Amniotic stem cell (primary cell): Measurements from ENCODE around the gene PRKCE.
"Not testable (repeated sequence)": the region's sequence is repeated elsewhere in the genome, so short reads cannot be mapped to it uniquely, and the experiment has no call there.

ENCODE experiments used
- DNase-seq: peaks from one replicate; lab custom pipeline; 2025; lab: John Stamatoyannopoulos, UW

Gene PRKCE

DNA sequence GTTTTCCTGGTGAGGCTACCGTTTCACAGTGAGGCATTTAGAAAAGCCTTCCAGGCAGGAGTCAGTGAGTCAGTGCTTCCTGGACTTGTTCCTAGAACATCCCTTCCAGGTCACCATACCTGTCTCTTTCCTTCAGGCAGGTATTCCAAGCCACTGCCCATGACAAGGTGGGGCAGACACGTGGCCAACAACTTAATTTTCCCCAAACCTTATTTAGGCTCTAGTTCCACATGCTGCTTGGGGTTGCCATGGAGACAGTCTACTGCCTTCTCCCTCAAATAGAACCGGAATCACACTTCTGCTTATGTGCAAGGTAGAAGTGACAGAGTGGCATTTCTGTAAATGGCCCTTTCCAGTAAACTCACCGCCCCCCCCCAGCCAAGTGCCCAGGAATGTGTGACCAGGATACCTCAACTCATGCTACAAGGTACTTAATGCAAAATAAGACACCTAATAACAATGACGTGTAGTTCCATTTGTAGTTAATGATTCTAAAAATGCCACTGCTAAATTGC is 258.3 kb downstream of the PRKCE start:
- no peak for DNase-seq

DNA sequence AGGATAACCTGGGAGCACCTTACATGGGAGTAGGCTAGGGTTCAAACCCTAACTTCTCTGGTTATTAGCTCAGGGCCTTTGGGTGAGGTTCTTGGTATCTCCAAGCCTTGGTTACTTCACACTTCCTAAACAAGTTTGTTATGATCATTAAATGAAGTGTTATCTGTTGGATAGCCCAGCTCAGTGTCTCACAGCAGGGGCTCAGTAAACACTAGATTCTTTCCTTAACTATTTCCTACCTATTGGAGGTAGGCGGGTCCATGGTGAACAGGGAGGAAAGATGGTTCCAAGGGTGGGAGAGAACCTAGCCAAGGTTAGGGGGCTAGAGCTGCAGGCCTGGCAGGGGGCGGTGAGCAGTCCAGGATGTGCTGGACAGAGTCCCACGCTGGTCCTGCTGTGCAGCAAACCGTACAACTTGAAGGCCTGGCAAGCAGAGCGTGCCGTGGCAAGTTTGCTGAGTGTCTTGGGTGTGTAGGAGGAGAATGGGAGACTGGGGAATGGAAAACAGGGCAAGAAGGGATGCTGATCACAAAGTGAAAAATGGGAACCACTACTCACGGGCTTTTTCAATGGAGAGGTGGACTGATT is 259.1 kb downstream of the PRKCE start:
- DNase-seq: no peak

DNA sequence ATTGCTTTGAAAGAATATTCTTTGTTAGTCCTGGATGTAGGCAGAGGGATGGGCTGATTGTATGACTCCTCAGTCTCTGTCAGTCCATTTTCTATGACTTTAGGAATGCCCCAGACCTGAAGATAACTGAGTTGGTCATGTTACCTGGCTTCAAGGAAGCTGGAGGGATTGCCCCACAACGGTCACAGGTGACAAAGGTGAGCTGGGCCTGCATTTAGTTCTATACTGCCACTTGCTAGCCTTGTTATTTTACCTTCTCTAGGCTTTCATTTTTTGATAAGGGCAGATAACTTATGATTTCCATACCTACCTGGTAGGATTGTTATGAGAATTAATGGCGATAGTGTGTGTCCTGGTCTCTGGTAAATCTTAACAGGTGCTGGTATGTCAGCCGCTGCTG is 260.1 kb downstream of the PRKCE start:
- DNase-seq: no peak

DNA sequence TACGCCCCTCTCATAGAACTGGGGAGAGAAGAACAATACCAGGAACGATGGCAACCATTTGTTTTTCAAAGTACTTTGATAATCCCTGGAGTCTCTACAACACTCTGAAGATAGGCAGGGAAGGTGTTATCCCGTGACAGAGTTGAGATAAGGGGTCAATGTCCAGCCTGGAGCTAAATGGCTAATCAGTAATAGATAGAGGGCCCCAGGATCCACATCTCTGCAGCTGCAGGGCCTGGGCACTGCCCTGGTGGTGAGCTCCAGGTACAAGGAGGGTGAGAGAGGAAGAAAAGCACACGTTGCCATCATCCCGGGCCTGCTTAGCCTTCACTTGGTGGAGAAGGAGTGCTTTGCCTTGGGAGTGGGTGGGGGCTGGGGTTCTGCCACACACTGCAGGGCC is 260.6 kb downstream of the PRKCE start:
- no peak for DNase-seq

DNA sequence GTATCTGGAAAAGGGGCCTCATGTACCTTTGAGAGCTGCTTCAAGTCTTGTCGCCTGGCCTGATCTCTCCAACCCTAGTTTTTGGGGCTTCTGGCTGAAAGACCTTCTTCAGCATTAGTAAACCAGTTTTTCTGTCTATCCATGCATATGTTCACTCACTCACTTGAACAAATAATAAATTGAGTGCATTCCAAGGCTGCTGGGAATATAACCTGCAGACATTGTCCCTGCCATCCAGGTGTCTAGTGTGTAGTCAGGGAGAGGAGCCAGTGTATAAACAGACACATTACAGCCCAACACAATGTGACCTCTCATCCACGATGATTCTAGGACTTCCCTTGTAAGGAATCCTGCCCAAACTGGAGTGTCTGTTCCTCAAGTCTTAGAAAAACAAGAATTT is 262.1 kb downstream of the PRKCE start:
- DNase-seq: no peak

DNA sequence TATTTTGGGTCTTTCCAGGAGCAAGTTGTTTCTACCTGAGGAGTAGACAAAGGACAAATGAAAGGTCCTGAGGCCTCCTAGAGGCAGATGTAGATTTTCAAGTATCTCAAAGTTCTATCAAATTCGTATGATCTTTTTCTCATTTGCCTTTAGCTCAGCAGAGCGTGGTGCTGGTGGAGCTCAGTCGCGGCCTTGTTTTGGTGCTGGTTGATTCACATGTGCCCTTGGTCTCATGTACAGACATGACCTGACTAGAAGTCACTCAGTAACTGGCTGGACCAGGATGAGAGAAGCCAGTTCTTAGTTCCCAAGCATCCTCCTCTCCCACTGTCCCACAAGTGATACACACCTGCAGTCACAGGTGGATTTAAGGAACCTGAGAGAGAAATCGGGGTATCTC is 264.0 kb downstream of the PRKCE start:
- DNase-seq: no peak

DNA sequence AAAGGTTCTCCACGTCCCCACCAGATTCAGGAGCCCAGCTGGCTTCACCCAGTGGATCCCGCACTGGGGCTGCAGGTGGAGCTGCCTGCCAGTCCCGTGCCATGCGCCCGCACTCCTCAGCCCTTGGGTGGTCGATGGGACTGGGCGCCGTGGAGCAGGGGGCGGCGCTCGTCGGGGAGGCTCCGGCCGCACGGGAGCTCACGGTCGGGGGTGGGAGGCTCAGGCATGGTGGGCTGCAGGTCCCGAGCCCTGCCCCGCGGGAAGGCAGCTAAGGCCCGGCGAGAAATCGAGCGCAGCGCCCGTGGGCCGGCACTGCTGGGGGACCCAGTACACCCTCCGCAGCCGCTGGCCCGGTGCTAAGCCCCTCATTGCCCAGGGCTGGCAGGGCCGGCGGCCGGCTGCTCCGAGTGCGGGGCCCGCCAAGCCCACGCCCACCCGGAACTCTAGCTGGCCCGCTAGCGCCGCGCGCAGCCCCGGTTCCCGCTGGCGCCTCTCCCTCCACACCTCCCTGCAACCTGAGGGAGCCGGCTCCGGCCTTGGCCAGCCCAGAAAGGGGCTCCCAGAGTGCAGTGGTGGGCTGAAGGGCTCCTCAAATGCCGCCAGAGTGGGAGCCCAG is 266.2 kb downstream of the PRKCE start:
- DNase-seq: not testable (repeated sequence)

DNA sequence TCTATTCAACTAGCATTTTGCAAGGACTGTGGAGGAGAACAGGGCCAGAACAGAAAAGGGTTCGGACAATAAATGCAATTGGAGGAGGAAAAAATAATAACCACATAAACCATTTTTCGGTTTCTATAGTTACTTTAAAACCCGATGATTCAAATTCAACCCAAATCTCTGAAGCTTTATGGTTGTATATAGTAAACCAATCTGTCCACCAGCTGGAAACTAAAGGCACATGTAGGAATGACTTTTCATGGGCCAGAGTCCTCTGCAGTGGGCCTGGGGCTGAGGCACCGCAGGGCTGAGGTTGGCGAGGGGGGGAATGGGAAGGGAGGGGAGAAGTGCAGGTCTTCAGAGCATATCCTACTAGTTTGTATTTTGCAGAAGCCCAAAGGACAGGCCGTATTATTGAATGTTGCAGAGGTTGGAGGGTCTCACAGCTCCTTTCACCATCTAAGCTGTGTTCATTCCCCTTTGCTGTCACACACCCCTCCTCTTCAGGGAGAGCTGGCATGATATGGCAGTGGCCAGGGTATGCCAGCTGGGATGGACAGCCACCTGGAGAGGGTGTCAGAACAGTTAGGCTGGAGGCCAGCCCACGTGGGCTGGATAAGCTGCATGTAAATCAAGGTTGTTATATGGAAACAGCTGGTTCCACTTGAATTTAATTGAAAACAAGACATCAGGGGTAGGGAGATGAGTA is 267.1 kb downstream of the PRKCE start:
- no peak for DNase-seq

DNA sequence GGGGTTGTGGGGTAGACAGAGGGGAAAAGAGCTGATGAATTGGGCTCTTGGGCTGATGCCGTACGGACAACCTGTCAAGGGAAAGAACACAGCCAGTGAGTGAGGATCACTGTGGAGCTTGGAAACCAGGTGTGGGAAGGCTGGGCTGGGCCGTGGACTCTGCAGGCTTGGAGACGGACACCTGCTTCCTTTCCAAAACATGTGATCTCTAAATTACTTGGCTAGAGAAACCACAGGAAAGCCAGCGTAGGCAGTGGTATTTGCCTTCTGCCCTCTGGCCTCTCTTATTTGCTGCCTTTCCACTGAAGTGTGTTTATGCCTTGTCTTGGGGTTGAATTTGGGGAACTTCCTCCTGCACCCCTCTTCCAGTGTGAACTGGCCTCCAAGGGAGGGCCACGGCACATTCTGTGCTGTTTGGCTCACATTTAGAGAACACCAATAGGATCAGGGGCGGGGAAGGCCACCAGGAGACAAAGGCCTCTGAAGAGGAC is 267.7 kb downstream of the PRKCE start:
- no peak for DNase-seq

DNA sequence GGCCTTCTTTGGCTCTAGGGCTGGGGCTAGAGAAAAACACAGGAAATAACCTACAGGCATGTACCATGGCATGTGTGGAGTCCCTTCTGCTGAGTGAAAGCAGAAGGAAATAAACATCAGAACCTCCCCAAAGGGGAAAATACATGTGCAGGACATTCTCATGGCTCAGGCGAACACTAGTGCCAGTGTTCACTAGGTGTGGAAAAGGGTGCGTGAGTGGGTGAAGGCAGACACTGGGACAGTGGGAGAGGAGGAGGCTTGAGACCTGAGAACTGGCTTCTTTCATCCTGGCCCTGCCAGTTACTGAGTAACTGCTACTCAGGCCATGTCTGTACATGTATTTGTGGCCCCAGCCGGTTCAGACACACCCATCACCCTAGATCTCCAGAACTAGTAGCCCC is 268.2 kb downstream of the PRKCE start:
- DNase-seq: no peak

DNA sequence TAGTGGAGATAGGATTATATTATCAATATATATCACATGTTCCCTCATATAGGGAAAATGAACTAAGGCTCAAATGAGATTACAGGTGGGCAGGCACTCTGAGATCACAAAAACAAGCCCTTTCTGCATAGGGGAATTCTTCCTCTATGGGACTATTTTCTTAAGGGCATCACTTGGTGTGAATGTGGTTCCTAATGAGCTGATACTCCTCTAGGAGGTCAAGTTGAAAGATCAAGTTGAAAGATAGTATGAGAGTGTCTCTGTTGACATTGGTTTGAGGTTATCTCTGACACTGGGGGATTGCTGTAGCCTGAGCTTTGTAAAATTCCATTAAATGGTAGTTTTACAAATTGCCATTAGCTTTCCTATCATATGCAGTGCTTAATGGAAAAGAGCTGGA is 270.4 kb downstream of the PRKCE start:
- DNase-seq: no peak

DNA sequence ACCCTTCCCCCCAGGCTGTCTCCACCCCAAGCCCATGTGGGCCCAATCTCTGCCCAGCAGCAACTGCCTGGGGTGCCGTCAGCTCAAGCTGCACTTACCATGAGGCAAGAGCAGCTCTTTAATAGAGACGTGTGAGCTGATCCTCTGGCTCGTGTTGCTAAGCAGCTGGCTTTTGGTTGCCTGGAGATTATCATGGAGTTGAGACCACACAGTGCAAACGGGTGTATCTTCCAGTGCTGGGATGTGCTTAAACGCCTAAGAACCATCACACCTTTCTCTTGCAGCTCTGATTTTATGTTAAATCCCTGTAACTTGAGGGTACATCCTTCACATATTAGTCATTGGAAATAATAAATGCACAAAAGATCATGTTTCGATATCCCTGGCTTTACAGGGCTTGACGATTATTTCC is 271.1 kb downstream of the PRKCE start:
- no peak for DNase-seq

DNA sequence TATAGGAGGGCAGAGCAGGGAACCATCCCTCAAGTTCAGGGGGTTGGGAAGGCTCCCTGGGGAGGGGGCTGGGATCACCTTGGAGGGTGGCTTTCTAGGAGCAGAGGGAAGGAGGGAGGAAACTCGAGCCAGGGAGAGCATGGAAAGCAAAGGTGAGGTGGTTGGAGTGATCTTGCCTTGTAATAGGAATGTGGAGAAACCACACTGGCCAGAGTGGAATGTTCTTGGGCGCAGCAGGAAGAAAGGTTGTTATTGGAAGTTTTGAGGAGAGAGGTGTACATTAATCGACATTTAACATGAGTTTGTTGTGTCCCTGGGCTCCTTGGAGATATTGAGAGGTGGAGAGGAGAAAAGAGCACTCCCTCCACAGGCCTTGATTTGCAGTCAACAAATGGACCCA is 272.2 kb downstream of the PRKCE start:
- DNase-seq: no peak

DNA sequence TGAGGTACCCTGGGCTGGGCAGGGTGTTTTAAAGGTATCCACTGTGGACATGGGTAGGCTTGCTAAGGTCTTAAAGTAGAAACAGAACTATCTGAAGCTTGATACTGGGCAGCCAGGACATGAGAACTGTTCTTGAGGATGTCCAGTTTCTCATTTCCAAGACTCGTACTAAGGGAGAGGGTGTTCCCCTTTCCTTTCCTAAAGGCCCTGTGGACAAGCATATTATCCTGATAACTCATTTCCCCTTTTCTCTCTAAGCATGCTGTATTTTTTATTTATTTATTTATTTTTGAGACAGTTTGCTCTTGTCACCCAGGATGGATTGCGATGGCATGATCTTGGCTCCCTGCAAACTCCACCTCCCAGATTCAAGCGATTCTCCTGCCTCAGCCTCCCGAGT is 273.6 kb downstream of the PRKCE start:
- no peak for DNase-seq

DNA sequence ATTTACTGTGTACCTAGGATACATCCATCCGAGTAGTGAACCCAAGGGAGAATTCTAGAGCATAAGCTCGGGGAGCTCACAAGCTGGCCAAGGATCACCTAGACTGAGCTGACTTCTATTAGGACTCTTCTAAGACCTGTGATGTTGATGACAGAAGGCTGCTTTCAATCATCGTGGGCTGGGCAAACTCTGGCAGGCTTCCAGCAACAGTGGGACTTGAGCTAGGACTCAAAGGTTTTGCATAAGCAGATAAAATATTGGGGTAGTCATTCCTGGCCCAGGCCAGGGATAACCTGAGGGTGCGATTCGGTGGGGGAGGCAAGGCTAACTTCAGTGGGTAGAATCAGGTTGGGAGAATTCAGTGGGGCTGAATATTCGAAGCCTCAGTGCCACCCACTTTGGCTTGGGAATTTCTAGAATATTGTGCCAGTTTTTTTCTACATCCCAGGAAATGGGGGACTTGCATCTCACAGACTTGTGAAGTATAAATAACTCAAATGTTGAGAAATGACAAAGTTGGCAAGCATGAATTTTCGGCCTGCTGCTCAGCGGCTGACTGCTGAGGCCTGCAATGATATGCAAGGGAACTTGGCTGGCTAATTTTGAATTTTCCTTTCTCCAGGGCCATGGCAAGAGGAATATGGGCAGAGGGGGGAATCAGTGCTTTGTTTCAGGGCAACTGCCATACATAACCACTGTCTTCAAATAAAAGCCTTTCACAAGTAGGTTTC is 274.3 kb downstream of the PRKCE start:
- DNase-seq: no peak

DNA sequence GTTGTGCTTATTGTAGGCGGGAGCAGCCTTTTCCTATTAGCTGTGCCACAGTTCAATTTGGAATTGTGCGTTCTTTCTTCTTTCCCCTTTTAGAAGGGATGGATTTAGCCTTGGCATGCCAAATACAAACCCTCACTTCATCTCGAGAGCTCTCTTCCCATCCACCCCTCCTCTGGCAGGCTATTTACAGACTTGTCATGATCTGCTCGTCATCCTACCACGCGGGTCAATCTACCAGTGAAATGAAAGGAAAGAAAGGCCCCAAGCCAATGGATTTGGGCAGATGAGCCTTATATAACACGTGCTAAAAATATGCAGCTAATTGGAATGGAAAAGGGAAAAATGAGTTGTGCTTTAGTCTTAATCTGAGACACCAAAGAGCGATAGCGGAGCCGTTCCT is 277.5 kb downstream of the PRKCE start:
- DNase-seq: no peak

DNA sequence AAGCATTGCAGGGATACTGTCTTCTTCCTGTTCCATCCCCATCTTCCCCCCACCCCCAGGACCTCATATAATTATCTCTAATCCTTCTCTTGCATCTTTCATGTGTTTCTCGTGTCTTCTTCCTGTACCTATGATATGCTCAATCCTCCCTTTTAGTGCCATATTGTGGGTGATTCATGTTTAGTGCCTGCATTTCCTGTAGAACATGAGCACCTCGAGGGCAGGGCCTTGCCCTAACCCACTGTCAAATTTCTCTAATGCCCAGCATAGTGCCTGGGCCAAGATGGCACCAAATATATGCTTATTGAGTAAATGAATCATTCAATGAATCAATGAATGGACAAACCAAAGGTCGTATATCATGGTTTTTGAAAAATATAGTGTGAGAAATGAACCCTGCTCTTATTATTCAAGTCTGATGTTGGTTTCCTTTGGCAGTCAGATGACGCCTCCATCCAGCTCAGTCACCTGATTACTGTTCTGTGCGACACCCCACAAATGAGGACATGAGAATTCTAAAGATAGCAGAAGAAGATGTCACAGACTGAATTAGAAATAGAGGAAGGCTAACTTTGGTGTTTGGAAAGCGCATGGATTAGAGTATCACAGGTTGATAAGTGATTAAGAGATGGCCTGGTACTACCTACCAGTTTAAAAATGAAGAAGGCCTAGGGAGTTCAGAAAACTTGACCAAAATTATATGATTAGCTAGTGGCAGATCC is 278.4 kb downstream of the PRKCE start:
- no peak for DNase-seq

DNA sequence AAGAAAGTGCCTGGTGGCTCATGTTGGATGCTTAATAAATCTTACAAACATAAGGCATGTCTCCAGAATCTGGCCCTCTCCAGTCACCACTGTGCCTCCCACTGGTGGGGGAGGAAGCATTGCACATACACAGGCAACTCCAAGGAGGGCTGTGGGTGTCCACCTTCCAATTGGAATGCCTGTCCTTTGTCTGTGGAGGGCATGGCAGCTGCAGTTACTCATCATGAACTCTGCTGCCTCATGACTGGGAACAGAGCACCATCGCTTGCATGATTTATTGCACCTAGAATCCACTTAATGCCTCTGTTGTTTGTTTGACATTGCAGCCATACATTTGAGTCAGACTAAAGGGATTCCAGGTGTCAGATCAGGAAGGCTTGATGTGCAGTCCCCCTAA is 278.9 kb downstream of the PRKCE start:
- DNase-seq: no peak

DNA sequence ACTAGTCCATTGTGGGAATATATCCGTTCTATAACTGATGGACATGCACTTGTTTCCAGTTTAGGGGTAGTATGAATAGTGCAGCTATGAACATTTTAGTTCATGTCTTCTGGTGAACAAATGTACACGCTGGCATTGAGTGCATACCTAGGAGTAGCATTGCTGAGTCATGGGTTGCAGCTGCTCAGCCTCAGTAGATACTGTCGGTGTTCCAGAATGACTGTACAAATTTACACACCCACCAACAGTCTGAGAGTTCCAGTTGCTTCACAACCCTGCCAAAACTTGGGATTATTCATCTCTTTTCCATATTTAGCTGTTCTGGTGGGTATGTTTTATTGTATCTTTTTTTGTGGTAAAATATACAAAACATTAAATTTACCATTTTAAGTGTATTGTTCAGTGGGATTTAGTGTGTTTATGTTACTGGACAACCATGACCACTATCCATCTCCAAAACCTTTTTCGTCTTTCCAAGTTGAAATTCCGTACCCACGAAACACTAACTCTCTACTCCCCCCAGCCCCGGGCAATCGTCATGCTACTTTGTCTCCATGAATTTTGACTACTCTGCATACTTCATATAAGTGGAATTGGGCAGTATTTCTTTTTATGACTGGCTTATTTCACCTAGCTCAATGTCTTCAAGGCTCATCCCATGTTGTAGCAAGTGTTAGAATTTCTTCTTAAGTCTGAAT is 281.0 kb downstream of the PRKCE start:
- no peak for DNase-seq

DNA sequence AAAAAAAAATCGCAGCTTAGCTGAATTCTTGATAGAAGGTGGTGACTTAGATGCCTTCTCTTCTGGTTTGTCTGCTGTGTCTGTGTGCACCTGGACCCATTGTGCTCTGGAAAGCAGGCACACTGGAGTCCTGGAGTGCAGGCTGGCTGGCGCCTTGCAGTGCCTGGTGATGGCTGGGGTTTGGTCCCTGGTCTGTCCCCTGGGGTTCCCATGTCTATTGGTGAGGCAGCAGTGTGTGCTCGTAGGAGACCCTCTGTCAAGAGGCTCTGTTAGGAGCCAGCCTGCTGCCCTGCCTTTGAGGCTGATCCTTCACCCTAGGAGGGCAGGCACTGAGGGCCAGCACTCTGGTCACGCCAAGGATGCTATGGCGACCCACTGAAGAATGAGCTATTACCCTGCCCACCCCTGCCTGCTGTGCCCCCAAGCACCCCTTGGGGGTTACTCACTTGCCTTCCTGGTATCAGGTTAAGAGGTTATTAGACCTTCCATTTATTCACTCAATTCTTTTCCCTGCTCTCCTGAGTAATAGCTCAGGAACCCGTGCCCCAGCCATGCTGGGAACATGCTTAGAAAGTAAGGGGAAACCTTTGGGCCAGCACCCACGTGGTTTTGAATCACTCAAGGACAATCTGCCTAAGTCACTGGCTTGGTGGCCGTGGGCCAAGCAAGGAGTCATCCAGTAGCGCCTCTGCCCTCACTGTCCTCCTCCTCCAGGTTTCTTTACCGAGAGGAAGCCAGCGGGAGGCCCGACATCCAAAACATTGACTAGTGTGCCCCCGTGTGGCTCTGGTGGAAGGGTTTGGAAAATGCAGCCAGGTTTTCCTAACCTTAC is 284.5 kb downstream of the PRKCE start:
- DNase-seq: peak; percentile 99

DNA sequence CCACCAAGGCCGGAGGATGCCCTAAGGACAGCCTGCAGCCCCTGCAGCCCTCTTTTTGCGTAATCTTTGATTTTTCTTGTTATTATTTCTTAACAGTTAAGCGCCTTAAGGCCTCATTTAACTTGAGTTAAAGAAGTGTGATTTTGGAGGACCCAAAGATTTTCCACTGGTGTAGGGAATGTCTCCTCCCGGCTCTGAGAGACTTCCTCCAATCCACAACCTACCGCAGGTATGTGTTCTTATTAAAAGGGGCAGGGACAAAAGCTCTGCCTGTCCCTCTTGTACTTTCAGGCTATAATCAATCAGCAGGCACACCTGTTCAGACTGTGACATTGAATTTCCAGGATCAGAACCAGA is 285.1 kb downstream of the PRKCE start:
- no peak for DNase-seq
